GM18951 (cell line): ENCODE data around the gene MTMR3.
"Not testable (repeated sequence)": the region's sequence is repeated elsewhere in the genome, so short reads cannot be mapped to it uniquely, and the experiment has no call there.

ENCODE experiments used
- POLR2A ChIP-seq: IDR thresholded peaks from 4 replicates; pipeline ENCODE4 v1.6.1; 2011; ENCODE audit warnings: mild to moderate bottlenecking; ENCODE audit not compliant: insufficient read length, insufficient read depth; ENCODE audit errors: extremely low read depth
- in situ Hi-C: fragments of 300-500 bp; cut with MboI; formaldehyde crosslinking; loops from one replicate; pipeline ENCODE4 v1.12.0; 2022; ENCODE audit warnings: low sequenced_read_pairs, mixed read lengths, inconsistent platforms; ENCODE audit not compliant: unreplicated experiment

Gene MTMR3

DNA sequence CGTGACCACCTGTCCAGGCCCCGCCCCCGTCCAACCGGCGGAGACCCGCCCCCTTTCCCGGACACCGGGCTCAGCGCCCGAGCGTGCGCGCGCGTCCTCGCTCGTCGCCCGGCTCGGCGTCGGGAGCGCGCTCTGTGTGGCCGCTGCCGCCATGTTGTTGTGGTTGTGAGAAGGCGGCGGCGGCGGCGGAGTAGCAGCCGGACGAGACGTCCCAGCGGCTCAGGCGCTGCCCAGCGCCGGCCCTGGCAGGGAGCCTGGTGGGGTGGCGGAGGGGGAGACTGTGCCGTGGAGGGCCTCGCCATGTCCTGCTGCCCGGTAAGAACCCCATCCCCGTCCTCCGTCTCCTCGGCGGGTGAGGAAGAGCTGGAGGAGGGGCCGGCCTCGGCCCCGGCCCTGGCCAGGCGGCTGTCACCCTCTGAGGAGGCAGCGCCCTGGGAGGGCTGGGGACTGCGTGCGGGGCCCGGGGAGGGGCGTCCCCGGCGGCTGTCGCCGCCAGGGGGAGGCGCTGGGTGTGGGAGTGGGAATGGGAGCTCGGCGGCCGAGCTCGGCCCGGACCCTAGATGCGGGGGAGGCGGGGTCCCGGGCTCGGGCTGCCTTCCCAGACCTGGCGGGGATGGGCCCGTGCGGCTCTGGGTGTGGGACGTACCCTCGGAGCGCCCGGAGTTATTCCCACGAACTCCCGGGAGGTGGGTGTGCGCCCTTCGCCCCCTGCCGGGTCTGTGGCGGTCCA is at the start of gene MTMR3:
Gene MTMR3, plus strand, starts transcription at position 130 of the 730 bp plus-strand sequence. CDS start 87,886 bp downstream, outside the sequence.
- in situ Hi-C loops = no loop called here
- TF ChIP-seq POLR2A = peak; percentile 70

DNA sequence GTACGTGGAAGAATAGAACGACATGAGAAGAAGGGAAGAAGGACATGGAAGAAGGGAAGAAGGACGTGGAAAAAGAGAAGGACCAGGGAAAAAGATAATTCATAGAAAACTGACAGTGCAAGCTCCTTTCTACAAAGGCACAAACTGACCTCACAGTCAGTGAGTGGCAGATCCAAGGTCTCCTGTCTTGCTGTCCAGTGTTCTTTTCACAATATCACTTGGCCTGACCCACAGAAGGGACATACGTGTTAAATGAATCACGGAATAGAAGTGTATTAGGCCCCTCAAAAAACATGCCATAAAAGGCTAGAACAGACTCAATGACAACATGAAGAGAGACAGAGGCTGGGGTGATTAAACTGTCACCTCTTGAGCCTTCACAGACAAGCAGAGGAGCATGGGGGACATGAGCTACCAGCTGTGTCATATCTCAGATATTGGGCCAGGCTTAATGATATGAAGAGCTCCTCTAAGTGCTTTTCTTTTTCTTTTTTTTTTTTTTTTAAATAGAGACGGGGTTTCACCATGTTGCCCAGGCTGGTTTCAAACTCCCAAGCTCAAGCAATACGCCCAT is 49.5 kb upstream of the MTMR3 start:
- in situ Hi-C loops = no loop called here
- TF ChIP-seq POLR2A = no peak

DNA sequence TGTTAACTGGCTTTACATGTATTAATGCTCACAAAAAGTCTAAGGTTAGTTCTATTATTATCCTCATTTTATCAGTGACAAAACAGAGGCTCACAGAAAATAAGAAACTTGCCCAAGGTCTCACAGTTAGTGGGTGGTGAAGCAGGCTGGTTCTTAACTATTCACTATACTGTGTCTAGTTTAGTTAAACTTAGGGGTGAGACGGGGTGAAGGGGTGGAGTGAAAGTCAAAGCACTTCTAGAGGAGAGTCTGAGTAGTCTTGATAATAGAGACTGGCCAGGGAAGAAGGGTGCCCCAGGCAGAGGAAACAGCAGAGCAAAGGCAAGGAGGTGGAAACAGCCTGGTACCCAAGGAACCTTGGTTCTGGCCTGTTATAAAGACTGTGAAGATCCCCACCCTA is 48.9 kb upstream of the MTMR3 start:
- in situ Hi-C loops = no loop called here
- no peak for TF ChIP-seq POLR2A

DNA sequence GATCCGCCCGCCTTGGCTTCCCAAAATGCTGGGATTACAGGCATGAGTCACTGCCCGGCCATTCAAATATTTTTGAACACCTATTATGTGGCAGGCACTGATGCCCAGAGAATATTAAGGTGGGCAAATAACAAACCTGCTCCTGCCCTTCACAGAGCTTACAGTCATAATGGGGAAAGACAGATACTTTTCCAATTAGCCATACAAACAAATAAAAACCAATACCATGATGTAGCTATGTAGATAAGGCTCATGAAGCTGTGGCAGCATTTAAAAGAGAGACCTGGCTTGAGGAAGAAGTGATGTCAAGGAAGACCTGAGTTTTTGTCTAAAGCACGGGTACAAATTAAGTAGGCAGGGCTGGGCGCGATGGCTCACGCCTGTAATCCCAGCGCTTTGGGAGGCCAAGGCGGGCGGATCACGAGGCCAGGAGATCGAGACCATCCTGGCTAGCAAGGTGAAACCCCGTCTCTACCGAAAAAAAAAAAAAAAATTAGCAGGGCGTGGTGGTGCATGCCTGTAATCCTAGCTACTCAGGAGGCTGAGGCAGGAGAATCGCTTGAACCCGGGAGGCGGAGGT is 46.1 kb upstream of the MTMR3 start:
- in situ Hi-C loops = not testable (repeated sequence)

DNA sequence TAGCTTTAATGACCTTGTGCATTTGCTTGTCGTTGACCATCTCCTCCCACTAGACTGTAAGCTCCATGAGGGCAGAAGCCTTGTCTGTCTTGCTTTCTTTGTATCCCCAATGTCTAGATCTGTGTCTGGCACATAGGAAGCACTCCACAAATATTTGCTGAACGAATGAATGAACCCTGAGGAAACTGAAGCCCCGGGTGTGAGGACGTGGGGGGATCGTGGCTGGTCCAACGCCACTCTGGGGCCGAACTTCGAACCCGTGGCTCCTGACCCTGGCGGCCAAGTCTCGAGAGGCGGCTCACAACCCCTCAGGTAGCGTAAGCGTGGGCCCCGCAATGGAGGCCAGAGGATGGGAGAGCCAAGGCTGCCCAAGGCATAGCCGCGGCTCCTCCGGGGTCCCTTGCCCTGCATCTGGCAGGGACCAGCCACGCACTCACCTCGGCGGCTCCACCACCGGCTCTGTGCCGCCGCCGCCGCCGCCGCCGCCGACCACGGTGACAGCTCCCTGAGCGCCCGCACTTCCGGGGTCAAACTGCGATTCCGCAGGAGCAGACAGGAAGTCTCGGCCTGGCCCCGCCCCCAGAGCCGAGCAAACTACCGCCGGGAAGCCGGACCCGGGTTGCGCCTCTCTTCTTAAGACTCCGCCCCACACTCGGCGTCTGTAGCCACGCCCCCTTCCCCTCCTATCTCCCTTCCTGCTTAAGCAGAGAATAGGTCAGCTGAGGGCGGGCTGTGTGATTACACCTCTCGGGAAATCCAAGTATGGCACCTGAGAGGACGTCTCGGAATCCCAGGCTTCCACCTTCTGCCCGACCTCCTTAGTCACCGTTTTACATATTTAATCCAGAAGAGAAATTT is 45.0 kb upstream of the MTMR3 start, which contains the start of gene ASCC2:
Gene ASCC2, minus strand, starts transcription at position 534 of the 858 bp plus-strand sequence. CDS start 5,949 bp downstream, outside the sequence.
- in situ Hi-C loops = no loop called here
- TF ChIP-seq POLR2A = peak; percentile 92

DNA sequence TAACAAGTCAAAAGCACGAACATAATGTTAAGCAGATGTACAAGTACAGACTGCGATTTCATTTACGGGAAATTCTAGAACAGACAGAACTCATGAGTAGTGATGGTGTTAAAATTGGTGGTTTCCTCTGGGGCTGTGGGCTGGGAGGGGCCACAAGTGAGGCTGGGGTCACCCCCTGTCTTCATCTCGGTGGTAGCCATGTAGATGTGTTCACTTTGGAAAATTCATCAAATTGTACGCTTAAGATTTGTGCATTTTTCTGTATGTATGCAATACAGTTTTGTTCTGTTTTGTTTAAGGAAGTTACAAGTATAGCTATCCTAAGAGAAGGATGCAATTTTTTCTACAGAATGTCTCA is 44.4 kb upstream of the MTMR3 start:
- in situ Hi-C loops = no loop called here
- TF ChIP-seq POLR2A = no peak

DNA sequence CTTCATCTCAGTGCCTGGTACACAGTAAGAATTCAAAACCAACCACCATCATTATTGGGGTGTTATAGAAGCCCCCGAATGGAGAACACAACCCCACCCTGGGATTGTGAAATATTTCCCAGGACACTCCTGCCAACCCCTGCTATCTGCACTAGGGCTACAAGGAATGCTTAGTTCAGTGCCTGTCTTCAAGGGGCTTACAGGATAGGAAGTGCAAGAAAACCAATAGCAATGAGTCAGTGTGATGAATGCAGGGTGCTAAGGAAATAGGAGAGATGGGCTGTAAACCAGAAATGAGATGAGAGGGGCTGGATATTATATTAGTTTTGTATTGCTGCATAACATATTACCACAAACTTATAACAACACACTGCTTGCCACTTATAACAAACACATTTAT is 43.9 kb upstream of the MTMR3 start:
- in situ Hi-C loops = no loop called here

DNA sequence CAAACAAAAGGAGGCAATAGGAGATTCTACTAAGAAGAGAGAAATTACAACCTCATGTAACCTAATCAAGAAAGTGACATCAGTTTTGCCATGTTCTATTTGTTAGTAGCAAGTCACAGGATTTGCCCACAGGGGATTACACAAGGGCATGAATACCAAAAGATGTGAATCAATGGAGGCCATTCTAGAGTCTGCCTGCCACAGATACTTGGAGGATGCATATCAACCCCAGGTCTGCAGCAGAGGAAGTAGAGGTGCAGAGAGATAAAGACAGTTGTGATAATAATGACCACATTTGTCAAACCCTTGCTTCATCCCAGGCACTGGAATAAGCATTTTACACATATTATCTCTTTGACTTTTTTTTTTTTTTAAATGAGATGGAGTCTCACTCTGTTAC is 42.5 kb upstream of the MTMR3 start:
- no peak for TF ChIP-seq POLR2A
- in situ Hi-C loops = no loop called here

More for the DNA sequence above, 43.9 kb upstream of the MTMR3 start:
- TF ChIP-seq POLR2A = no peak

DNA sequence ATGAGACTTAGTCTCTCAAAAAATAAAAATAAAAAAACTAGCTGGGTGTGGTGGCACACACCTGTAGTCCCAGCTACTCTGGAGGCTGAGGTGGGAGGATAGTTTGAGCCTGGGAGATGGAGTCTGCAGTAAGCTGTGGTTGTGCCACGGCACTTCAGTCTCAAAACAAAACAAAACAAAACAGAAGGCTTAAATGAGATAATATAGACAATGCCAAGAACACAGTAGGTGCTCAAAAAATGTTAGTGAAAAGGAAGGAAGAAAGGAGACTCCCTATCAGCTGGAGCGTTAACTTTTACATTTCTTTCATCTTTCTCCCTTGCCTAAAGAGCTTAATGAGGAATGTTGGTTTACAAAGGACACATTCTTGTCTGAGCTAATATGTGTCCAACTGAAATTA is 40.8 kb upstream of the MTMR3 start:
- no peak for TF ChIP-seq POLR2A
- in situ Hi-C loops = no loop called here

DNA sequence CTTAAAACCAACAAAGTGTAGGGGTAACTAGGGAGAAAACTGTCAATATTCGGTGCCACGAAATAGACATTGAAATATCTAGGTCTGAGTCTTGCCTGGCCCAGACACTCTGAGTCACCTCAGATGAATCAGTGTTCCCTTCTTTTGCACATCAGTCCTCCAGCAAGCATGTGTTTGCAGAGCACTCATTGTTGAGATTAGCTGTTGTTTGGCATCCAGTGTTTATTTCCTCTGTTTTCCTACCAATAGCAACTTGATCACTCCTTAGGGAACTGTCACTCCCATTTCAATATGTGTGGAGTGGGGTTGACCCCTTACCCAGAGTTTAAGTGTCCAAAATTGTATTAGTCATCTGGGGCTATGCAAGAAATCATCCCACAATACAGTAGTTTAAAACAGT is 40.2 kb upstream of the MTMR3 start:
- no peak for TF ChIP-seq POLR2A
- in situ Hi-C loops = no loop called here

DNA sequence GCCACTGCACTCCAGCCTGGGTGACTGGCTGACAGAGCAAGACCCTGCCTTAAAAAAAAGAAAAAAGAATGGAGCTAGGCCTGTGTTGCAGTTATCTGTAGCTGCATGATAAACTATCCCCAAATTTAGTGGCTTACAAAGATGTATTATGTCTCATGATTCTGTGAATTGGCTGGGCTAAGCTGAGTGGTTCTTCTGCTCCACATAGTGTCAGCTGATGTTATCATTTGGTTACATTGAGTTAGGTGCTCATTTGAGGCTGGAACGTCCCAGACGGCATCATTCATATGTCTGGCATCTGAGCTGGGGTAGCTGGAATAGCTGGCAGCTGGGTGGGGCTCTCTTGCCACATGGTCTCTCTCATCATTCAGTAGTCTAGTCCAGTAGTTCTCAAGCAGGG is 36.7 kb upstream of the MTMR3 start:
- in situ Hi-C loops = no loop called here

DNA sequence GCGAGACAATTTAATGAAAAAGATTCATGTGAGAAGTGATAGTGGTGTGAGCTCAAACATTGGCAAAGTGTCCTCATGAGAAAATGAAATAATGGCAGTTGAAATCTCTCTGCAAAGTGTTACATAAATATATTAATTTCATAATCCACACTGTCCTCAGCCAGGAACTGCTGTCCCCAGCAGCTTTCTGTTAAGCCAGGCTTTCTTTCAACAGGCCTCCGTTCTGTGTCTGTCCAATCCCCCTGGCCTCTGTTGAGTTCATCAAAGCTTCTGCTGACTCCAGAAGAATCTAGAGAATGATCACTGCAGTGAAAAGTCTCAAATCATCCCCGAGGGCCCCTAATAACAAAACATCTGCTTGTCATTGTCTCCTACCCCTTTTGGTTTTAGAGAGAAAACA is 34.9 kb upstream of the MTMR3 start:
- in situ Hi-C loops = no loop called here
- no peak for TF ChIP-seq POLR2A

More for the DNA sequence above, 36.7 kb upstream of the MTMR3 start:
- TF ChIP-seq POLR2A = no peak

DNA sequence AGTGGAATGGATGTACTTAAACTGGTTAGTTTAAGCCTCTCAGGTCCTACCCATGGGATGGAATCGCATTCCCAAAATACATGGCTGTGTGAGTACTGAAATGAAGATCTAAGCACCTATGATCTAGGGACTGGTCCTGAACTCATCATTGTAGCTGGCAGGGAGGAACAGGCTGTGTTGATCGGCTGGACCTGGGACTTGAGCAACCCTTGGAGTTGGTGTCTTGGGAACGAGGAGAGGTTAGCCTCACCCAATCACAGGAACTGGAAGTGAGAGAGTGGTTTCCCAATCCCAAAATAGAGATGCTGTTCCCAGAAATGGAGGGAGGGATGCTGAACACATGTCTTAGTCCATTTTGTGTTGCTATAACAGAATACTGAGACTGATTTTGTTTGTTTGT is 28.5 kb upstream of the MTMR3 start:
- in situ Hi-C loops = no loop called here
- no peak for TF ChIP-seq POLR2A
